GM21619 (cell line): Measurements from ENCODE around the gene RAD51AP1.
"Not testable (repeated sequence)": the region's sequence is repeated elsewhere in the genome, so short reads cannot be mapped to it uniquely, and the experiment has no call there.

Source experiments
- ATAC-seq: cut with Tn5 transposase; IDR thresholded peaks from one replicate; pipeline ENCODE4 v1.9.1; 2021; ENCODE audit not compliant: unreplicated experiment

The RAD51AP1 gene, protein sequence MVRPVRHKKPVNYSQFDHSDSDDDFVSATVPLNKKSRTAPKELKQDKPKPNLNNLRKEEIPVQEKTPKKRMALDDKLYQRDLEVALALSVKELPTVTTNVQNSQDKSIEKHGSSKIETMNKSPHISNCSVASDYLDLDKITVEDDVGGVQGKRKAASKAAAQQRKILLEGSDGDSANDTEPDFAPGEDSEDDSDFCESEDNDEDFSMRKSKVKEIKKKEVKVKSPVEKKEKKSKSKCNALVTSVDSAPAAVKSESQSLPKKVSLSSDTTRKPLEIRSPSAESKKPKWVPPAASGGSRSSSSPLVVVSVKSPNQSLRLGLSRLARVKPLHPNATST

DNA sequence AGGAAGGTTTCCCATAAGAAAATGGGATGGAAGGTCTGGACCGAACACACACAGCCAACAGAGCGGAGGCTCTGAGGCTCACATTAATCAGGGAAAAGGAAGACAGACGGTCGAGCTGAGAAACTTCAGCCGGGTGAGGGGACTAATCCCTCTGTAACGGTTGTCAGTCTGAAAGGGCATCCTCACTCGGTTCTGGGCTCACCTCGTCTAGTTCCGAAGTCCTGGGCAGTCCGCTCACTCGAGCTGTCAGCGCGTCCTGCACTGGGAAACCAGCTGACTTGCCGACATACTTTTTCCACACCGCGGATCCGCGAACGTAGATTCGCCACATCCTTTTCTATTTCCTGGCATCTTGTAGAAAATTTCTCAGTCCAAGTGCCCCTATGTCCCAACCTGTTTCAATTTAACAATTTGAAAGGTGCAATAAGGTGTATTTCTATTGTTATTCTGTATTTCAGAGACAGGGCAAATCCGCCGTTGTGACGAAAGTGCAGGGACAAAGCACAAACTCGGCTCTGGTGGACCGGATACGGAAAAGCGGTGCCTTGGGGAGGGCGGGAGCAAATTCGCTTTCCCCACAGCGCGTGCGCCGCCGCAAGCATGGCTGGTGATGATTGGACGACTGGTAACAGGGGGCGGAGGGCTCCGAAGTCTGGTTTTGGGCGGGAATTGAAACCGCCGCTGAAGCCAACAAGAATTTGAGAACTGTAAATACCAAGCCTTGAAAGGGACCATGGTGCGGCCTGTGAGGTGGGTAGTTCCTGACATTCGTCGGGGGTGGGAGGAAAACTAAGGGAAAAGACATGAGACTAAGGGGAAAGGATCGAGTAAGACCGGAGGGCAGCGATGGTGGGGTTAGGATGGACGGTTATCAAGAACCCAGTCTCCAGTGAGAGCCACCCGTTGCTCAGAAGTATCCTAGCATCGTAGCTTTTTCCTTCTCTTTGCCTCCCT lies at the start of gene RAD51AP1:
Gene RAD51AP1, plus strand, starts transcription at position 684 of the 954 bp plus-strand sequence. Its CDS starts 50 bp downstream, at position 734.
- ATAC-seq, result peak; percentile 83

DNA sequence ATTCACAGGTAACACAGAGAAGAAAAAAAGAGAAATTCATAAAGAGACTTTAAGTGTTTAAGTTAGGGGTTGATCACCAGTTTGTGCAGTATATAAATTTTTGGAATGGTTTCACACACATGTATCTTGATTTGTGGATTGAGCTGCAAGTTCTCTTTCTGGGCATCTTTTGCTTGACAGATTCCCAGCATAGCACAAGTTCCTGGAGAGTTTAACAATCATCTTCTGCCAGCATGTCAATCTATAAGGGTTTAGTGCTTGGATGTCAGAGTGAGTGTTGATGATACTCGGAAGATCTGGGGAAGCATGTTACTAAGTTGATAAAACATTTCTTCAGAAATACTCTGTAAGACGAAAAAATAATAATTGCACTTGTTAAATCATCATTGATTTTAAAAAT lies 49.1 kb upstream of the RAD51AP1 start:
- no peak for ATAC-seq

DNA sequence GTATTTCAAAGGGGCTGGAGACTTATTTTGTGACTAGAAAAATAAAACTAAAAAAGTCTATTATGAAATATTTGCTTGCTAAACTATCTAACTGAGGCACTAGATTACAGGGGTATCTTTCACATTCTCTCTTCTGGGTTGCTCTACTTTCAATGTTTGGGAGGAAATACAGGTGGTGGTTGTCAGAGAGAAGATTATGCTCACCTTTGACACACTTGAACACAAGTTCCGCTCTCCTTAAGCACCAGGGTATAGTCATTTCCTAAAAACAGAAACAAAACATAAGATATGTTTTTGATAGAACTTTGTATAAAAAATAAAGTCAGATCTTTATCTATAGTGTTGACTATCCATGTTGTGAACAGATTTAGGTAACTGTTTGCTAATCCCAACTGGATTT lies 47.7 kb upstream of the RAD51AP1 start:
- no peak for ATAC-seq

DNA sequence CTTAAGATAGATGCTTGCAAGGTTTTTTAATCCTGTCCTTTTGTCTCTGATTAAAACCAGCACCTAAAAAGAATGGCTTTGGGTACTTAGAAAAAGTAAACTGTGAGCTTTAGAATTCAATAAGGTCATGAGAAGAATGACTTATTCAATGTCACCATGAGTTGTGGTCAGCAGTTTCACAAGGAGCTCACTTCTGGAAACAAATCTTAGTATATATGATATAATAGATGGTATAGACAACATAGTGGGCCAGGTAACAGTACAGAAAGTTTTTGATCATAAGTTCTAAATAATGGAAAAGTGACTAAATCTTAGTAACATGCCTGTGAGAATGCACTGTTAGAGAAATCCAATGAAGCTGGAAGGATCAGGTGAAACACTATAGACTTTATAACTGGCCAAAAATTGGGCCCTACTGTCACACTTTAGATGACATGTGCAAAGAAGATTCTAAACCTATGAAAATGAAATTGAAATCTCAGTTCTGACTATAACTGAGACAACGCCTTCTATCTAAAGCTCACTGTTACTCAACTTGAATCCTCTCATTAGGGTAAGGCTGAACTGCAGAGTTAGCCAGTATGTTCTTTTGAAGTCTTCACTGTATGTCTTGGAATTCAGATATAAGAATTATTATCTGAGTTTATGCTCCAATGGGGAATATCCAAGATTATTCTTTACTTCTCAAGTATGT lies 42.4 kb upstream of the RAD51AP1 start:
- ATAC-seq, result peak; percentile 87

DNA sequence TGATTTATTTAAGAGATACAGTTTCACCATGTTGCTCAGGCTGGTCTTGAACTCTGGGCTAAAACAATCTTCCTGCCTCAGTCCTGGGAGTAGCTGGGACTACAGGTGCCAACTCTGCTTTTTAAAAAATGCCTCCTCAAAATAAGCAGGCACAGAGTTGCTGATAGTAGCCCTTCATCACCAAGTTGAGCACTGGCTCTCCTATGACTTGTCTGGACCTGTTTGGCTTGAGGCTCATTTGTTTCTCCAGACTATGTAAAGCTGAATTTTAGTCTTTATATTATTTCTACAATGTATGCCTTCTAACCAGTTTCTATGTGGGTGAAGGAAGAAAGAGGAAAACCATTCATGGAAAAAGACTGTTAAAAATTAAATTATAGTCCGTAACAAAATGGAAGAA lies 39.5 kb upstream of the RAD51AP1 start:
- no peak for ATAC-seq

DNA sequence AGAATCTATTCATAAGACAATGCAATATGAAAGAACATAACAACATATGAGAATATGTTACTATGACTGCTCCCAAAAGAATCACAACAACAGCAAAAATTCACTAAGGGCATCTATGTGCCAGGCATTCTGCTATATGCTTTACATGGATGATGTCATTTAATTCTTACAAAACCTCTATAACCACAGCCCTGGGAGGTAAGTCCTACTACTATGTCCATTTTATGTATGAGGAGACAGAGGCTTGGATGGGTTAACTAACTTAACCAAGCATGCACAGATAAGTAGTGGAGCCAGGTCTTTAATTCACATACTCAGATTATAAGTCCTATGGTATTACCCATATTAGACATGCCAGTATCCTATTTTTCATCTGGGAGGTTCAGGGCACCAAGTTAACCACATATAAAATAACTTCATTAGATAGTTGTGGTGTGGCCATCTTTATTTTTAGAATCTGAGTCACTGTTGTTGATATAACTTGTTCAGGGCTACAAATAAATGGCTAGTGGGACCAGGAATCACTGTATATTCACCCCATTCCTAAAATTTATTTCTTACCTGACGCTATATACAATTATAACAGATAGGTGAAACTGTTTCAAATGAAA lies 33.2 kb upstream of the RAD51AP1 start:
- ATAC-seq, result no peak

DNA sequence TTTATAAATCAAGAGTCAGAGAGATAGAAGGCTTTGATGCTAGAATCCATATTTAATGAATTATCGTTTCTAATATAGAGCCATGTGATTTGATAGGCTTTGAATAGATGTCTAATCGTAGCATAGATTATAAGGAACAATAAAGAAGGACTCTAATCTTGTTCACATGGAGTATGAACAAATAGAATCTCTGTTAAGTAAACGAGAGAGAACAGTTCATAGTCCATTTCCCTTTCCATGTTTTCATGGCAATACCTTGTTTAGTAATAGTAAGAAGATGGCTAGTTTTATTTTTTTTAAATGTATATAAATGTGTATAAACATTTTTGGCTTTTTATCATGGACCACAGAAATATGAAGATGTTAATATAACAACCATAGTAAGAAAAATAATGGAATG lies 32.3 kb upstream of the RAD51AP1 start:
- no peak for ATAC-seq

DNA sequence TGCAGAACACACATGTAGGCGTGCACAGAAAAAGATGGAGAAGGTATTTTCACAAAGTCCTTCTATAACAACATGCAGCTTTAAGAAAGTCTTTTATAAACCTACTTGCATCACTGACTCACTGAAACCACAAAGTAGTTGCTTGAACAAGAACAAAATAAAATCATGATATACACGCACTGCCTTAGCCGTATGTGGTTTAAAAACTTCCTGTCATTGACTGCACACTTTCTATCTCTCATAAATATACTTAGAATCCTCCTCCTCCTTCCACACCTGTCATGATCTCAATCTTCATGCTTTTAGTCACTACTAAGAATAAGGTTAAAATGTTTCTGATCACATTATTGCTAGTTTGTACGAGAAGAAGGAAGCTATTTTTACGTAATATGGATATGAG lies 31.8 kb upstream of the RAD51AP1 start:
- peak; percentile 92 for ATAC-seq

DNA sequence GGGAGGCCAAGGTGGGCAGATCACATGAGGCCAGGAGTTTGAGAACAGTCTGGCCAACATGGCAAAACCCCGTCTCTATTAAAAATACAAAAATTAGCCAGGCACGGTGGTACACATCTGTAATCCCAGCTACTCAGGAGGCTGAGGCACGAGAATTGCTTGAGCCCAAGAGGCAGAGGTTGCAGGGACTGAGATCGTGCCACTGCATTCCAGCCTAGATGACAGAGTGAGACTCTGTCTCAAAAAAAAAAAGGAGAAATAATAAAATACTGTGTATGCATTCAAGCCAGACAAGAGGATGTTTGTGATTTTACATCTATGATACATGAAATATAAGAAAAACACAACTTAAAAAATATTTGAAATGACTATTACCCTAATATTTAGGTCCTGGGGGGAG lies 30.2 kb upstream of the RAD51AP1 start:
- not testable (repeated sequence) for ATAC-seq

DNA sequence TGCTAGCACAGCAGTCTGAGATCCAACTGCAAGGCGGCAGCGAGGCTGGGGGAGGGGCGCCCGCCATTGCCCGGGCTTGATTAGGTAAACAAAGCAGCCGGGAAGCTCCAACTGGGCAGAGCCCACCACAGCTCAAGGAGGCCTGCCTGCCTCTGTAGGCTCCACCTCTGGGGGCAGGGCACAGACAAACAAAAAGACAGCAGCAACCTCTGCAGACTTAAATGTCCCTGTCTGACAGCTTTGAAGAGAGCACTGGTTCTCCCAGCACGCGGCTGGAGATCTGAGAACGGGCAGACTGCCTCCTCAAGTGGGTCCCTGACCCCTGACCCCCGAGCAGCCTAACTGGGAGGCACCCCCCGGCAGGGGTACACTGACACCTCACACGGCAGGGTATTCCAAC lies 29.4 kb upstream of the RAD51AP1 start:
- ATAC-seq, result not testable (repeated sequence)

DNA sequence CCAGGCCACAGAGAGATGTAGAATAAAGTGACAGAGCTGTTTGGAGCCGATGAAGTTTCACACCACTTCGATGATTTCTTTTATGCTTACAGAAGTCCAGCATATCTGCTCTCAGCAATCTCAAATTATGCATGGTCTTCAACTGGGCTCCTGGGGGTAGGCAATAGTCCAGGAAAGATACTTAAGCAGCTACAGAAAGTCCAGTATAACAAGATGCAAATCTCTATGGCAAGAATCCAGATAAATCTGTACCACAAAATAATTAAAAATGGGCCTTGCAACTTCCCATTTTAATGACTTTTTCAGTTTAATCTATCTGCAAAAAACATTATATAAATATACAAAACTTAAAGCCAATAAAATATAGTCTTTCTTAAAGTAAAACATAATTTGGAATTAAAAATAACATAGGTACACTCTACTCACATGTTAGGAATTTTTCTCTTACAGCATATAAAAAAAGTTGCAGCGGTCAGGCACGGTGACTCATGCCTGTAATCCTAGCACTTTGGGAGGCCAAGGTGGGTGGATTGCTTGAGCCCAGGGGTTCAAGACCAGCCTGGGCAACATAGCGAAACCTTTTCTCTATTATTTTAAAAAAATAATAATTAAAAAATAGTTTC lies 20.5 kb upstream of the RAD51AP1 start:
- ATAC-seq, result no peak

DNA sequence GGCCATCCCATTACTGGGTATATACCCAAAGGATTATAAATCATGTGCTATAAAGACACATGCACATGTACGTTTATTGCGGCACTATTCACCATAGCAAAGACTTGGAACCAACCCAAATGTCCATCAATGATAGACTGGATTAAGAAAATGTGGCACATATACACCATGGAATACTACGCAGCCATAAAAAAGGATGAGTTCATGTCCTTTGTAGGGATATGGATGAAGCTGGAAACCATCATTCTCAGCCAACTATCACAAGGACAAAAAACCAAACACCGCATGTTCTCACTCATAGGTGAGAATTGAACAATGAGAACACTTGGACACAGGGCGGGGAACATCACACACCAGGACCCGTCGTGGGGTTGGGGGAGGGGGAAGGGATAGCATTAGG lies 15.2 kb upstream of the RAD51AP1 start:
- not testable (repeated sequence) for ATAC-seq

DNA sequence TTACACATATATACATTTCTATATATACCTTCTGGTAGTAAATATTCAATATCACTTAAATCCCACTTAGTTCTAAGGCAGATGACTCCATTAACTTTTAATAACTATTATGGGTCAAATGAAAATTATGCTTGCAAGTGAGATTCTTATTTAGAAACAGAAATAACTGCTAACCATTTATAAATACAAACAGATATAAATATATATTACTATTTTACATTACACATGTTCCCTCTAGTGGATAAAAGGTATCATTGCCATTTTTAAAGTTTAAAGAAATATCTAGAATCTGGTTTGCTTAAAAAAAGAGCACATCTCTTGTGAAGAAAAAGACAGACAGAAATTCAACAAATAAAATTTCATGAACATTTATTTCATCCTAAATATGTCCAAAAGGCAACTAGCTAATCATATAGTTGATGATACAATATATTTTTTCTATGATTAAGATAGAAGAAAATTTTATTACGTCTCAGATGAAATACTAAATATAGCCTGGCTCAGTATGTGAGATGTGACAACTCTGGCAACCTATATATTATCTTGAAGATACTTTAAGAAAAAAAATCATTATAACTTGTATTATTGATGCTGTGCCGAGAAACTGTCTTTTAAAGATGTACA lies 11.7 kb upstream of the RAD51AP1 start:
- no peak for ATAC-seq

DNA sequence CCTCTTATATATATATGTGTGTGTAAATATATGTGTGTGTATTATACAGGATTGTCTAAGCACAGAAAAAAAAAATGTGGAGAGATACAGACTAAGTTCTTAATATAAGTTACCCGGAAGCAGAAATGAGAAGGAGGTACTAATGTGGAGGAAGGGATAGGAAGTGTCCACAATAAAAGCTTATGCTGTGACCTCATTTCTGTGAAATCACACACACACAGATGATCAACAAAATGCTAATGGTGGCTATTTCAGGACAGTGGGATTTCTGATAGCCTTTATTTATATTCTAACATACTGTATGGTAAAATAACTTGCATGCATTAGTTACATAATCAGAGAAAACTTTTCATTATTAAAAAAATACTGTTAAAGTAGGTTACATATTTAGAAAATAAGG lies 8.5 kb upstream of the RAD51AP1 start:
- ATAC-seq, result no peak

DNA sequence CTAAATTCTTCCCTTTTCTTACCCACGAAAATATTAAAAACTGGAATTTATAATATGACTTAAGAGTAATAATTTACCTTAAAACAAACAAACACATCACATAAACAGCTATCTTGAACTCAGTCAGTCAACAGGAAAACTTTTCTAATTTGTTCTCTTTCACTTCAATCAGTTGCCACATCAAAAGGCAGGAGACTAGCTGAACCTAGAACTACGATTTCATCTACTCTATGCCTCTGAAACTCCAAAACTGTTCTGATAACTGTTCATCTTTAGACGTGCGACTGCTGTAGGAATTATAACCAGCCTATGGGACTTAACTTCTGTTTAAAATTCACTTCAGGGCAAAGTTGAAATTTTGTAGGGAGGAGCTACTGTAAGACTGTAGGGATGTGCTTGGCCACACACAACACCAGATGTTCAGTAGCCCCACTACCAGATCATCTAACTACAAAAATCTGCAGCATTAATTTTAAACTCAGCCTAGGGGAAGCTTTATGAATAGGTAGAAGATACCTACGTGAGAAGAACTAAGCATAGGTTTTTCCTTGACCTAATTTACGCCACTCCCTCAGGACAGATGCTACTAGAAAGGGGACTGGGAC lies 7.6 kb upstream of the RAD51AP1 start:
- no peak for ATAC-seq

DNA sequence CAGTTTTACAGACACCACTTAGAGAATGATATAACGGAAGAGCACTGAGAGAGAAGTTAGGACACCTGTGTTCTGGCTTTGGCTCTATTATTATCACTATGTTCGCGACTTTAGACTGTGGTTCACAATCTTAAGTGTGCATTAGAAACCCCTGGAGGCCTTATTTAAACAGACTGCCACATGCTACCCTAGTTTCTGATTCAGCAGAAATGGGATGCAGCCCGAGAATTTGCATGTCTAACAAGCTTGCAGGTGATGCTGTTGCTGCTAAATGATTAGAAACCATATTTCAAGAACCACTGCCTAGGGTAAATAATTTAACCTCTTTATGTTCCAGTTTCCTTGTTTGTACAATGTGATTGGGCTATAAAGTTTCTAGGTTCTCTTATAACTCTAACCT lies 3.6 kb upstream of the RAD51AP1 start:
- no peak for ATAC-seq

DNA sequence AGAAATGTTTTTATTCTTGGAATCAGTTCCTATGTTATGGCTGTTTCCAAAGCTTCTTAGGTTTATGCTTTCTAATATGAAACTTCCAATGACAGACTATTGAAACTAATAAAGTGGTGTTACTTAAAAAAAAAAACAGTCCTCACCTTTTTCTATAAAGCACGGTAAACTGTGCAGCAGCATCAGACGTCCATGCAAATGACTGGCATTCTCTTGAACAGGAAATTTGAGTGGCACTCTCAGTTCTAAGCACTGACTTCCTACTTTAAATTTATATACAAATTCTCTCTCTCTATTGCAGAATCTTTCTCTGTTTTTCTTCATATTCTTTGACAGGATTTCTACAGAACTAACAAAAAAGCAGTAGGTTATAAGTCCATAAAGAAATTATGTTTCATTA lies 2.8 kb upstream of the RAD51AP1 start:
- no peak for ATAC-seq

DNA sequence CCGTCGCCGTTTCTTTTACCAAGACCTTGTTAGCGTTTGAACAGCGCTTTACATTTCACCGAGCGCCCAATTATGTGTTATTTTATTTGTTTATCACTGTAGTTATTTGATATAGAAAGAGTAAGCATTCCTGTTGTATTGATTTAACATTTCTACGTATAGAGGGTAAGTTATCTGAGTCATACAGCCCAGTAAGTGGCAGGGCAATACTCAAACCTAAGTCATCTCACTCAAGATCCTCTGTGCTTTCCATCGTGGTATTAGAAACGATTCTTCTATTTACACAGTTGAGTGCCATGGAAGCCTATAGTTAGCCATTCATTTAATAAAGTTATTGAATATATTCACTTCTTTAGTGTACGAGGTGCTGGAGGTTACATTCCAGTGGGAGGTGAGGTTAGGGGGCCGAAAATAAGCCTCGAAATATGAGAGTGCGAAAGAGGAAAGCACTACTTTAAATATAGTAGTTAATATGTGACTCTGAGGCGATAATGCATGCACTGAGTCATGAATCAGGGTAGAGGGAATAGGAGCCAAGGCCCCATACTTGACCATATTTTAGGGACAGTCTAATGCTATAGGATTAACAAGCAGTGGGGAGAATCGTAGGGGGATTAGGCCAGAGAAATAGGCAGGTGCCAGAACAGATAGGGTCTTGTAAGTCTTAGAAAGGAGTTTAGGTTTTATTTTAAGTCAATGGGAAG lies 629 bp downstream of the RAD51AP1 start:
- no peak for ATAC-seq

DNA sequence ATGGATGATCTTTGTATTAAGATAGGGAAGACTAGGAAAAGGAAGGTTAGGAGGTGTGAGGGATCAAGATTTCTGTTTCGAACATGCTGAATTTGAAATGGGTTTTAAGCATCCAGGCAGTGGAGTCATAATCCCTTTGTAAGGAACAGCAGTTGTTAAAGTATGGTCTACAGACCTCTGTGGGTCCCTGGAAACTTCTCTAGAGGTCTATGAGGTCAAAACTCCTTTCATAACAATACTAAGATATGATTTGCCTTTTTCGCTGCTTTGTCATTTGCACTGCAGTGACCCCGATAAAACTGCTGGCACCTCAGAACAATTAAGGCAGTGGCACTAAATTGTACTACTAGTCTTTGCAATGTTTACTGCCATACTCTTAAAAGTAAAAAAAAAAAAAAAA lies 1.5 kb downstream of the RAD51AP1 start:
- ATAC-seq, result no peak
